Left ventricle myocardium inferior (tissue), 1 donor: Measurements from ENCODE around the gene ZYG11B. TPM values are rescaled to one million over a fixed set of nuclear protein-coding genes. Genes with fewer than 3 reads are reported as not detected.
"Not testable (repeated sequence)": the region's sequence is repeated elsewhere in the genome, so short reads cannot be mapped to it uniquely, and the experiment has no call there.

ENCODE experiments used
- DNase-seq: peaks from one replicate; pipeline ENCODE4 v3.0.0-alpha.2; 2020
- H3K27ac ChIP-seq: fragments of 200-600 bp; replicated peaks from 2 replicates; pipeline ENCODE4 v1.8.0; 2021
- H3K27me3 ChIP-seq: fragments of 200-600 bp; 2 replicates; pipeline ENCODE4 v1.8.0; 2021; ENCODE audit warnings: low read depth
- H3K36me3 ChIP-seq: fragments of 200-600 bp; 2 replicates; pipeline ENCODE4 v1.8.0; 2021
- H3K4me1 ChIP-seq: fragments of 200-600 bp; 2 replicates; pipeline ENCODE4 v1.8.0; 2021
- H3K4me3 ChIP-seq: fragments of 200-600 bp; 2 replicates; pipeline ENCODE4 v1.8.0; 2021; ENCODE audit warnings: mild to moderate bottlenecking, moderate library complexity
- H3K9me3 ChIP-seq: fragments of 200-600 bp; replicated peaks from 2 replicates; pipeline ENCODE4 v1.8.0; 2021
- CTCF ChIP-seq: fragments of 200-600 bp; IDR thresholded peaks from 2 replicates; pipeline ENCODE4 v1.8.0; 2021; ENCODE audit warnings: antibody characterized with exemption, mild to moderate bottlenecking, borderline replicate concordance
- intact Hi-C: fragments of 100-400 bp; cut with micrococcal nuclease; formaldehyde crosslinking; loops from one replicate; pipeline ENCODE4 v1.11.0; 2022
- total RNA-seq: library from RNA; stranded (reverse); fragmentation: NEBNext Ultra II Directional; extraction: Animal tissue kit (Norgen Biotek cat#: 25700); gene quantifications from one replicate; pipeline ENCODE4 v1.2.1, GENCODE V29; 2021
- donor health status: DM: no; HTN: yes; CAD: no; lungs with severe emphysema.

Gene ZYG11B
- total RNA-seq, 1 donor from 2014 or later, result 68.3 TPM

- no peak overlapping the region for H3K4me3 ChIP-seq
- no peak for TF ChIP-seq CTCF
- H3K27me3 ChIP-seq, result no peaks in the 10 kb centered on the region
- H3K36me3 ChIP-seq, result peaks cover 57% of the 10 kb centered on the region
- intact Hi-C loops, result no loop called here
- no peaks in the 10 kb centered on the region for H3K9me3 ChIP-seq
- DNase-seq, result no peak
- no peak overlapping the region for H3K27ac ChIP-seq
- H3K4me1 ChIP-seq, result peaks cover 6% of the 10 kb centered on the region
Measured at GRCh38 chr1:52691821-52692220, 34.4 kb upstream of the ZYG11B start.

DNA sequence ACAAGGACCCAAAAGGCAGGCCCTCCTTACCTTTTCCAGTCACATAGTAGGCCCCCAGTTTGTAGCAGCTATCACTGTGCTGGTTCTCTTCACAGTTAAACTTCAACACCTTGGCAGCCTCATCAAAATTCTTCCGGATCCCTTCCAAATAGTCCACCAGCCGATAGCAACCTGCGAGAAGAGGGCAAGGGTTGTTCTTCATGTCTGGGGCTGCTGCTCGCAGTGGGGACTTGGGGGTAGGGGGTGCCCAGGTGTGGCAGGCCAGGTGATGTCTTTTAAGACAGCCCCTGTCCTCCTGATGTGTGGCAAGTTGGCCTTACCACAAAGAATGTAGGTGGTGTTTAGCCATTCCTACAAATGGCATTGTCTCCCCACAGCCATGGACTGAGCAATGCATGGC, 33.6 kb upstream of the ZYG11B start:
- H3K27me3 ChIP-seq, result no peaks in the 10 kb centered on the region

DNA sequence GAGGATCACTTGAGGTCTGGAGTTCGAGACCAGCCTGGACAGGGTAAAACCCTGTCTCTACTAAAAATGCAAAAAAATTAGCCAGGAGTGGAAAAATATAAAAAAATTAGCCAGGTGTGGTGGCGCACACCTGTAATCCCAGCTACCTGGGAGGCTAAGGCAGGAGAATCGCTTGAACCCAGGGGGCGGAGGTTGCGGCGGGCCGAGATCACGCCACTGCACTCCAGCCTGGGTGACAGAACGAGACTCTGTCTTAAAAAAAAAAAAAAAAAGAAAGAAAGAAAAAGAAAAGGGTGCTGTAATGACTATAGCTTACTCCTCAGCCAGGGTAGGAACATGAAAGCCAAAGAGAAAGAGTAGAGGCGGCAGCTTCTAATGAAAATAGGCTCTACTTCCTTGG, 32.9 kb upstream of the ZYG11B start:
- H3K27ac ChIP-seq, H3K27me3 ChIP-seq, DNase-seq, H3K4me3 ChIP-seq, H3K9me3 ChIP-seq, intact Hi-C loops: not testable (repeated sequence)
- H3K4me1 ChIP-seq, result peaks cover 16% of the 10 kb centered on the region
- H3K36me3 ChIP-seq, result peaks cover 41% of the 10 kb centered on the region

More for the DNA sequence above, 33.6 kb upstream of the ZYG11B start:
- TF ChIP-seq CTCF, result no peak
- H3K27ac ChIP-seq, result no peak overlapping the region
- no peak overlapping the region for H3K4me3 ChIP-seq
- H3K9me3 ChIP-seq, result no peaks in the 10 kb centered on the region
- no peak for DNase-seq
- peaks cover 48% of the 10 kb centered on the region for H3K36me3 ChIP-seq
- peaks cover 11% of the 10 kb centered on the region for H3K4me1 ChIP-seq
- intact Hi-C loops, result no loop called here

DNA sequence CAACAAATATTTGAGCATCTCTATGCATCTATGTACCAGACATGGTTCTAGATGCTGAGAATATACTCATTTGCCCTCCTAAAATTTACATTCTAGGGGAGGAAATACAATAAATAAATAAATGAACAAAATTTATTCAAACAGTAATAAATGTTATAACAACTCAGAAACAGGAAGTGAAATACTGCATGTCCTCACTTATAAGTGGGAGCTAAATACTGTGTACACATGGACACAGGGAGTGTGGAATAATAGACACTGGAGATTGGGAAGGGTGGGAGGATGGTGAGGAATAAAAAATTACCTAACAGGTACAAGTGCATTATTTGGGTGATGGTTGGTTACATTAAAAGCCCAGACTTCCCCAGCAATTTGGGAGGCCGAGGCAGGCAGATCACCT, 32.4 kb upstream of the ZYG11B start:
- peaks cover 36% of the 10 kb centered on the region for H3K36me3 ChIP-seq
- no peak overlapping the region for H3K4me3 ChIP-seq
- H3K27me3 ChIP-seq, result no peaks in the 10 kb centered on the region
- DNase-seq, result no peak
- no peaks in the 10 kb centered on the region for H3K9me3 ChIP-seq
- TF ChIP-seq CTCF, result no peak
- peaks cover 21% of the 10 kb centered on the region for H3K4me1 ChIP-seq
- intact Hi-C loops, result no loop called here
- no peak overlapping the region for H3K27ac ChIP-seq

DNA sequence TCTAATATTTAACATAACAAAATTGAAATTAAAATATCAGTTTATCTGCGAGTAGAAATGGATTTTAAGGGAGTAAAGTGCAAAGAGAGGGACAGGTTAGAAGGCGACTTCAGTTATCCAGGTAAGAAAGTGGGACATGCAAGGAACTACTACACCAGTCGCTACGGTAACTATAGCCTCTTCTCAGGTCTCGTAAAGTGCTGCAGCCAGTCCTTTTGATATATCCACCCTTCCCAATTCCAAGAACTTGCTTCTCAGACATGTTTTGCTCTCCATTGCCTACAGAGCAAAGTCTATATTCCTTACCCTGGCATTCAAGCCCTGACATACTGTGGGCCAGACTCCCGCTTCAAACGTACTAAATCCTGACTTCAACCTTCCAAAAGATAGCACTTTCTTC, 30.6 kb upstream of the ZYG11B start:
- Histone ChIP-seq H3K27ac (no peak overlapping the region), H3K9me3 (no peaks in the 10 kb centered on the region), H3K36me3 (peaks cover 23% of the 10 kb centered on the region), H3K4me1 (peaks cover 23% of the 10 kb centered on the region), H3K27me3 (no peaks in the 10 kb centered on the region), H3K4me3 (no peak overlapping the region)
- no peak for TF ChIP-seq CTCF
- DNase-seq, result no peak
- intact Hi-C loops, result no loop called here

DNA sequence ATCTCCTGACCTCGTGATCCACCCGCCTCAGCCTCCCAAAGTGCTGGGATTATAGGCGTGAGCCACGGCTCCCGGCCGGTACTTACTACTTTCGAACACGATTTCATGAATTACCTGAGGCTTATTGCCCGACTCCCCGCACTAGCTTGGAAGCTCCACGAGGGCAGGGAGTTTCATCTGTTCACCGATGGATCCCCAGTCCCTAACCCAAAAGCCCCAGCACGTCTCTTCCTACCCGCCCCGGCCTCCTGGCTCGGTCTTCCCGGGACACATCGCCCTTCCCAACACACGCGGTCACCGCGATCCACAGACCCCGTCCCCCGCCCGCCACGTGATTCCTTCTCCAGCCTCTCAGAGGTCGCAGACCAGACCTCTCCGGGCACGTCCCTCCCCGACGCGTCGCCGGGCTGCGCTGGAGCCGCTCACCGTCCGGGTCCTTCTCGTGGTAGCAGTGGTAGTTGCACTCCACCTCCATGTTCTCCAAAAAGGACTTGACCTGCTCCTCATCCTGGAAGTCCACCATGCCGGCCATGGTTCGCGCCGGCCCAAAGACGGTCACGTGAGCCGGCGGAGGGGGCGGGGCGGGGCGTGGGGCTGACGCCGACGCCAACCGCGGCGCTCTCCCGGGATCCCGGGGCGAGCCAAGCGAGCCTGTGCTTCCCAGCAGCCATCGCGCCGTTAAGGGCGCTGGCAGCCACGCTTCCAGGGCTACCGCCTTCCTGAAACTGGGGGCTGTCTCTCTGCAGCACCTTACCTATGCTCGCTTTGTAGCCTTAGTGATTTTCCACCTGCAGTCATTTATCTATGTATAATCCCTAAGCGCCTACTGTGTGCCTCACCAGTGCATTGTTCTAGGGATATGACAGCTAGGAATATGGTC, 28.2 kb upstream of the ZYG11B start, which contains the start of gene COA7:
TSS of gene COA7 (minus strand) at position 553 of the 880 bp plus-strand sequence. CDS start at position 532, 21 bp downstream.
- H3K36me3 ChIP-seq, result no peaks in the 10 kb centered on the region
- peaks cover 34% of the 10 kb centered on the region for H3K4me1 ChIP-seq
- peak within 1 kb of the TSS; percentile 86 for H3K4me3 ChIP-seq
- DNase-seq, result peak; percentile 90
- no peaks in the 10 kb centered on the region for H3K9me3 ChIP-seq
- intact Hi-C loops, result no loop called here
- H3K27ac ChIP-seq, result peak within 1 kb of the TSS; percentile 90
- H3K27me3 ChIP-seq, result no peaks in the 10 kb centered on the region
- no peak for TF ChIP-seq CTCF
